HPDE6-E6E7 (cell line): ENCODE results near the gene PLEKHM1.
"Not testable (repeated sequence)": the region's sequence is repeated elsewhere in the genome, so short reads cannot be mapped to it uniquely, and the experiment has no call there.

ENCODE experiments used
- DNase-seq: peaks from one replicate; pipeline ENCODE4 v3.0.0; 2011; ENCODE audit warnings: missing footprints; ENCODE audit errors: extremely low spot score

Gene PLEKHM1

GRCh38 chr17:45490615-45491433, at the start of gene PLEKHM1:
Gene PLEKHM1 (minus strand): TSS chr17:45490721. CDS start chr17:45482484, 8,237 bp downstream.
- DNase-seq, result peak; percentile 25

GRCh38 chr17:45538168-45538567, 47.6 kb upstream of the PLEKHM1 start:
- not testable (repeated sequence) for DNase-seq

- DNase-seq, result not testable (repeated sequence)
Measured at GRCh38 chr17:45506072-45506471, 15.6 kb upstream of the PLEKHM1 start.

- DNase-seq, result not testable (repeated sequence)
Measured at GRCh38 chr17:45505183-45505582, 14.7 kb upstream of the PLEKHM1 start.

- not testable (repeated sequence) for DNase-seq
Measured at GRCh38 chr17:45501092-45501707, 10.7 kb upstream of the PLEKHM1 start.

- not testable (repeated sequence) for DNase-seq
Measured at GRCh38 chr17:45500478-45500877, 10.0 kb upstream of the PLEKHM1 start.

- not testable (repeated sequence) for DNase-seq
Measured at GRCh38 chr17:45499208-45499607, 8.7 kb upstream of the PLEKHM1 start.

GRCh38 chr17:45498377-45498776, 7.9 kb upstream of the PLEKHM1 start:
- DNase-seq, result not testable (repeated sequence)

GRCh38 chr17:45497449-45497848, 6.9 kb upstream of the PLEKHM1 start:
- DNase-seq, result not testable (repeated sequence)

- not testable (repeated sequence) for DNase-seq
Measured at GRCh38 chr17:45496507-45496906, 6.0 kb upstream of the PLEKHM1 start.

GRCh38 chr17:45494556-45494955, 4.0 kb upstream of the PLEKHM1 start:
- DNase-seq, result not testable (repeated sequence)

GRCh38 chr17:45492156-45492555, 1.6 kb upstream of the PLEKHM1 start:
- DNase-seq, result not testable (repeated sequence)

- DNase-seq, result not testable (repeated sequence)
Measured at GRCh38 chr17:45490198-45490597, 323 bp downstream of the PLEKHM1 start.

GRCh38 chr17:45487704-45488103, 2.8 kb downstream of the PLEKHM1 start:
- peak; percentile 60 for DNase-seq

GRCh38 chr17:45483591-45484216, 6.8 kb downstream of the PLEKHM1 start:
- not testable (repeated sequence) for DNase-seq

GRCh38 chr17:45483177-45483576, 7.3 kb downstream of the PLEKHM1 start:
- not testable (repeated sequence) for DNase-seq

- not testable (repeated sequence) for DNase-seq
Measured at GRCh38 chr17:45482317-45482716, 8.2 kb downstream of the PLEKHM1 start.

- not testable (repeated sequence) for DNase-seq
Measured at GRCh38 chr17:45475436-45475835, 15.1 kb downstream of the PLEKHM1 start.

GRCh38 chr17:45472249-45472648, 18.3 kb downstream of the PLEKHM1 start:
- DNase-seq, result not testable (repeated sequence)

GRCh38 chr17:45469204-45469563, 21.3 kb downstream of the PLEKHM1 start:
- DNase-seq, result not testable (repeated sequence)

- not testable (repeated sequence) for DNase-seq
Measured at GRCh38 chr17:45468293-45469203, 22.0 kb downstream of the PLEKHM1 start.
